GM12891 (cell line): ENCODE results near the gene KCTD2.

Source experiments
- POLR2A ChIP-seq: IDR thresholded peaks from 2 replicates; pipeline ENCODE4 v1.6.1; 2011; ENCODE audit warnings: low read depth, low read length, control low read depth
- POLR2AphosphoS5 ChIP-seq: IDR thresholded peaks from 2 replicates; pipeline ENCODE4 v1.6.1; 2011; ENCODE audit warnings: low read depth, low read length, control low read depth
- SPI1 ChIP-seq: IDR thresholded peaks from 2 replicates; pipeline ENCODE4 v1.6.1; 2011; ENCODE audit warnings: low read depth, low read length, control low read depth
- TAF1 ChIP-seq: IDR thresholded peaks from 2 replicates; pipeline ENCODE4 v1.6.1; 2011; ENCODE audit warnings: low read depth, low read length, control low read depth

DNA sequence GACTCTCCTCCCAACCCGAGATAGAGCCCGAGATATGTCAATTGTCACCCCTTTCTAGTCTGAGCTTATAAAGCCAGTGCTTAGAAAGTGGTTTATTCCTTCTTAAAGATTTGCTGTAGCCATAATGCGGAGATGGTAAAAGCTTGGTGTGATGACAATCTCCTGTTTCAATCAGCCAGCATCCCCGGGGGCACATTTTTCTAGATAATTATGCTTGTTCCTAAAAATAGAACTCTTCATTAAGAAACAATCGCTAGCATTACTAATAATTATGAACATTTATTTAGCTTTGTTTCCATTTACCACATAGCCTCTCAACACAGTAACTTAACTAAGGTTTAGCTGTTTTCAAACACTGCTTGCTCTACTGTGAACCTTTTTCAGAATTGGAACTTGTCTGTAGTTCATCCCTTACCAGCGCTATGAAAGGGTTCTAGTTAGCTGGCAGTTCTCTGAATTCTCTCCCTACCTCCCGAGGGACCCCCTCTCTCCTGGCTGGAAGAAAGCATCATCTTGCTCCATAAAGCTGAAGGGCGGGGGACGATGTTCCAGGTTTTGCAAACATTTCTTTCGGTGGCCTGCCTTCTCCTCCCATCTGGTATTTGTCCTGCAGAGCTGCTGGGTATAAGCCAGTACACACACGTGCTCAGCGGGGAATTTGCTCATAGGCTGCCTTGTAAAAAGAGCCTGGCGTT is 35.5 kb upstream of the KCTD2 start:
- TF ChIP-seq POLR2A (no peak), POLR2AphosphoS5 (no peak), TAF1 (no peak), SPI1 (no peak)
